CD4-positive, alpha-beta T cell treated with Interleukin-2 at 100 ng/mL for 4 hours (primary cell): ENCODE measurements around the gene RUNX3.

Experiments
- DNase-seq: peaks from one replicate; pipeline ENCODE4 v3.0.0-alpha.2; 2020; ENCODE audit warnings: low spot score

RUNX3 gene

DNA sequence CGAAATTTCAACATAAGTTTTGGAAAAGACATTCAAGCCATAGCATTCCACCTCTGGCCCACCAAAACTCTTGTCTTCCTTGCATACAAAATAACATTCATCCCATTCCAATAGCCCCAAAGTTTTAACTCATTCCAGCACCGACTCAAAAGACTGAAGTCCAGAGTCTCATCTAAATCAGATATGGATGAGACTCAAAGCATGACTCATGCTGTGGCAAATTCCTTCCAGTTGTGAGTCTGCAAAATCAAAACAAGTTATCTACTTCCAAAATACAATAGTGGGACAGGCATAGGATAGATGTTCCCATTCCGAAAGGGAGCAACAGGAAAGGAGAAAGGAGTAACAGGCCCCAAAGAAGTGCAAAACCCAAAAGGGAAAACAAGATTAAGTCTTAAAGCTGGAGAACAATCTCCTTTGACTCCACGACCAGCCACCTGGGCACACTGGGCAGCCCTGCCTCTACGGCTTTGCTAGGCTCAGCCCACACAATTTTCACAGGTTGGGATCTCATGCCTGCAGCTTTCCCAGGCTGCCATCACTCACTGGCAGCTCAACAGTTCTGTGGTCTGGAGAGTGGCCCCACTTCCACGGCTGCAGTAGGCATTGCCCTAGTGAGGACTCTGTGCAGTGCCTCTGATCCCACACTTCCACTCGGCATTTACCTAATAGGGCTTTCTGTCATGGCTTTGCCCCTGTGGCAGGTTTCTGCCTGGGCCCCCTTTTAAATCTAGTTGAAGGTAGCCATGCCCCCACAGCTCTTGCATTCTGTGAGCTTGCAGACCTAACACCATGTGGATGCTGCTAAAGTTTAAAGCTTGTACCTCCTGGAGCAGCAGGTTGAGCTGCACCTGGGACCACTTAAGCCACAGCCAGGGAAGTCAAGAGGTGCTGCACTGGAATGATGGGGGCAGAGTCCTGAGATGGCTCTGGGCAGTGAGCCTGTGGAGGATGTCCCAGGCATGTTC is 51.0 kb downstream of the RUNX3 start:
- DNase-seq = no peak

DNA sequence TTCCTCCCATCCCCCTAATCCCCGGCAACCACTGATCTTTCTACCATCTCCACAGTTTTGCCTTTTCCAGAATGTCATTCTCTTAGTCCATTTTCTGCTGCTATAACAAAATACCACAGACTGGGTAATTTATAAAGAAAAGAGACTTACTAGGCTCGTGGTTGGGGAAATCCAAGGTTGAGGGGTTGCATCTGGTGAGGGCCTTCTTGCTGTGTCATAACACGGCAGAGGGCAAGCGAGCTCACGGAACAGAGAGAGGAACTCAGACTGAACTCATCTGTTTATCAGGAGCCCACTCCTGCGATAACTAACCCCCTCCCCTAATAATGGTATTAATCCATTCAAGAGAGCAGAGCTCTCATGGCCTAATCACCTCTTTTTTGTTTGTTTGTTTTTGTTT is 52.0 kb downstream of the RUNX3 start:
- no peak for DNase-seq

DNA sequence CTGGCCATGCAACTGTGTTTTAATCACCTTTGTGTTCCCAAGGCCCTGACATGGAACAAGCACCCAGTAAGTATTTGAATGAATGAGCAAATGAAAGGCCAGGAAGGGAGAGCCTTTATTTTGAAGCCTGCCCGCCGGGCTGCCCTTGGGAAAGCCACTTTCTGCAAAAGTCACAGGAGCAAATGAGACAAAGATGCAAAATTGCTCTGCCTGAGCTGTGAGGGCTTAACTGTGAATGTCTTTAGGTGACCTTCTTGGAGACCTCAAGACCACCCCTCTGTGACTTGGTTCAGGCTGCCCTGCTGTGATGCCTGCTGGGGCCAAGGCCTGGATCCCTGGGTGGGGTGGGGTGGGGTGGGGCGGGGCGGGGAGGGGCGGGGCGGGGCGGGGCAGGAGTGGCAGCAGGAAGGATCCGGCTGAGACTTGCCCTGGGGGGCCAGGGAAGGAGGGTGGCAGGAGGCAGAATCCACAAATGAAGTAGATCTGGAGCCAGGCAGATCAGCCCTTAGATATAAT is 54.0 kb downstream of the RUNX3 start:
- DNase-seq = no peak

GRCh38 chr1:24875257-24875656 is 54.8 kb downstream of the RUNX3 start:
- no peak for DNase-seq

DNA sequence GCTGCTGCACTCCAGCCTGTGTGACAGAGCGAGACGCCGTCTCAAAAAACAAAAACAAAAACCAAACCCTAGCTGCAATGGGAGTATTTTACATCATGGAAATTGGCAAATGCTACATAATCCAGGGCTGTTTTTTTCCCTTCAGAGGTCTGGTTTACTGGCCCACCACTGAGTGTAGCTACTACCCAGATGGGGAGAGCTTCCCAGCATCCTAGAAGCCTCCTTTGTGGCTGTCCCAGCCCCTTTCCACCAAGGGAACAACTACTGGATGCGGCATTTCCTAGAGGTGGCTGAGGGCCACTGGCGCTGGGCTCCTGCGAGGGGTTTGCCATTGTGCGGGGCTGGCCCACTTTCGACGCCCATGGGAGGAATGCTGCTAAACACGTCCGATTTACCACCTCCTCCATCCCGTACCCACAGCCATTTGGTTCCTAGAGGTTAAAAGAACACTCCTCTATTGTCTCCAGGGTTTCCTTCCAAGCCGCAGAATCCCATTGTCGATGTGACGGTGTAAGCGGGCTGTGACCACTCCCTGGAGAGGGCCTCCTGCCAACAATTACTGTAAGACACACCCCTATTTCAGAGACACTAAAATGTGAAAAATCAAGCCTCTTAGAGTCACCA is 55.4 kb downstream of the RUNX3 start:
- no peak for DNase-seq

DNA sequence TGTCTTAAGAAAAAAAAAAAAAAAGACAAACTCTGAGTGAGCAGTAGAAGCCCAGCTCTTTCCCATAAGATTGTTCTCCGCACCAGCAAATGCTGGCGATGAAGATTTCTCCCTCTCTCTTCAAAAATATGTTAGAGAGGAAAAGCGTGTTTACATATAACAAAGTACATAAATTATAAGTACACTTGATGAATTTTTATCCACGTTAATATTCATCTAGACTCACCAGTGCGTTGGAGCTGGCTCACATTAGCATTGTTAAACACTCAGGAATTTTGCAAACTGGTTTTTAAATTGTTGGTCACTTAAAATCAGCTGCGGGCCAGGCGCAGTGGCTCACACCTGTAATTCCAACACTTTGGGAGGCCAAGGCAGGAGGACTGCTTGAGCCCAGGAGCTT is 56.0 kb downstream of the RUNX3 start:
- DNase-seq = no peak

DNA sequence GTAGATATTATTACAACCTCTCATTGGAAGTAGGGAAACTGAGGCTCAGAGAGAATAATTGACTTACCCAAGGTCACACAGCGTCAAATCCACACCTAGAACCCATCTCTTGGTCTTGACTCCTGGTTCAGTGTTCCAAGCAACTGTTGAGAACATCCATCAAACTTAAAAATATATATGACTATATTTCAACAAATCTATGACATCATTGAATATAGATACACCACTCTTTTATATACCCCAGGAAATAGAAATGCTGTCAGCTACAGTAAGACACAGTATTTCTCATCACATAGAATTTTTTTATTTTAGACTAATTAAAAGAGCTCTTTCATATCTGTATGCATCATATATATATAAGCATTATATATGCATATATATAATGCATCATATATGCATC is 56.9 kb downstream of the RUNX3 start:
- no peak for DNase-seq

DNA sequence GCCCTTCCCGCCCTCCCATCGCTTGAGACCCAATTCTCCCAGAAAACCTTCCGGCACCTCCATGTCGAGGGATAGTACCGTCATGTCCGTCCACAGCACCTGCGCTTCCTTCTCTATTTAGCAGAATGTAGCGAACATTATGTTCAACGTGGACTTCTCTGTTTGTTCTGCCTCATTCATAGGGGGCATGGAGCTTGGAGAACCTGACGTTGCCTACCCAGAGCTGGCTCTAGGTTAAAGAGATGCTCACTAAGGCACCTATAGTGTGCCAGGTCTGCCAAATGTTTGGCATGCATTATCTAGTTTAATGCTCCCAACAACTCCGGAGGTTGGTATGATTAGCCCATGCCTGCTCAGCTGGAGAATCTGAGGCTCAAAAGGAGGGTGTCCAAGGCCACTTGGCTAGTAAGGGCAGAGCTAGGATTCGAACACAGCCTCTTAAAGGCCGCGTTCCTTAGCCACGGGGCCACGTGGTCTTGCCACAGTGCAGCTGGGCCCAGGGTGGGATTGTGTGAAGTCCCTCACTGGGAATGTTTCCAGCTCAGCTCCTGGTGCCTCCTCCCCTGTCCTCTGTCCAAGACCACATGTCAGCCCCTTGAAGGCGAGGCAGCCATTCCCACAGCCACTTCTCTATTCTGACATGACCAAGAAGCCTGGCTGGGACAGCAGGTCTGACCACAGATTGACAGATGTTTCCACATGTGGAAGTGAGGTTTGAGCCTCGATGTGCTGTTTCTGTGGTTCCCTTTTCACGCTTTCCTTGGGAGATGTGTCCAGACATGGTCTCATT is 57.8 kb downstream of the RUNX3 start:
- DNase-seq = no peak

- DNase-seq = no peak
These were observed 58.7 kb downstream of the RUNX3 start for GRCh38 chr1:24871306-24871901.

GRCh38 chr1:24870551-24871195 is 59.4 kb downstream of the RUNX3 start:
- DNase-seq = no peak

DNA sequence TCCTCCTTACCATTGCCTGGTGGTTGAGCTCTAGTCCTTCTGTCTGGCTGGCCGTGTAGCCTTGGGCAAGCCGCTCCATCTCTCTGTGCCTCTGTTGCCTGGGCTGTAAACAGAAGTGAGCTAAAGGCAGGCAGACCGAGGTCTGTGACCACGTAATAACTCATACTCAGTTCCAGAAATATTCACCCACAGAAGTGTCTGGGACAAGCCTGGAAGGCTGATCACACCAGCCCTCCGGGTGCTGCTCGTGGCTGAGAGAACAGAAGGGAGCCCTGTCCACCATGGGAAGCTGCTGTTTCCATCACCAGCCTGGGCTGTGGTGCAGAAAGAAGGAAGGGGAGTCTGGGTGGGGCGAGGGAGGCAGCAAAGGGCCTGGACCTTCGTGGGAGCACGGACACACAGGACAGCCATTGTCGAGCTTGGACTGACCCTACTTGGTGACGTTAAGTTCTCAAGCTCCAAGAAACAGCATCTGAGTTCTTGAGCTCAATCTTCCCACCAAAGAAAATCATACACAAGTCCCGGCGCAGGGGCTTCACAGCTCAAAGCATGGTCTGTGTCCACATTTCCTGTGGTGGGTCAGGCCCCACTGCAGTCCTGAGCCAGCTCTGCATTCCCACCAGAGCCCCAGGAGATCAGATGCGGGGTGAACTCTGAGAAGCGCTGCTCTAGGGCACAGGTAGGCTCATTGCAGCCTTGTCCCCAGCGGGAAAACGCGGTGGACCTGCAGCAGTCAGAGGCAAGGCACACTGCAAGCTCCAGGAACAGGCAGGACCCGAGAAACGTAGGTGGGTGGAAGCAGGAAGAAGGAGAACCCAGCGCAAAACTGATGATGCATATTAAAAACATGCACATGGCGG is 61.8 kb downstream of the RUNX3 start:
- no peak for DNase-seq

DNA sequence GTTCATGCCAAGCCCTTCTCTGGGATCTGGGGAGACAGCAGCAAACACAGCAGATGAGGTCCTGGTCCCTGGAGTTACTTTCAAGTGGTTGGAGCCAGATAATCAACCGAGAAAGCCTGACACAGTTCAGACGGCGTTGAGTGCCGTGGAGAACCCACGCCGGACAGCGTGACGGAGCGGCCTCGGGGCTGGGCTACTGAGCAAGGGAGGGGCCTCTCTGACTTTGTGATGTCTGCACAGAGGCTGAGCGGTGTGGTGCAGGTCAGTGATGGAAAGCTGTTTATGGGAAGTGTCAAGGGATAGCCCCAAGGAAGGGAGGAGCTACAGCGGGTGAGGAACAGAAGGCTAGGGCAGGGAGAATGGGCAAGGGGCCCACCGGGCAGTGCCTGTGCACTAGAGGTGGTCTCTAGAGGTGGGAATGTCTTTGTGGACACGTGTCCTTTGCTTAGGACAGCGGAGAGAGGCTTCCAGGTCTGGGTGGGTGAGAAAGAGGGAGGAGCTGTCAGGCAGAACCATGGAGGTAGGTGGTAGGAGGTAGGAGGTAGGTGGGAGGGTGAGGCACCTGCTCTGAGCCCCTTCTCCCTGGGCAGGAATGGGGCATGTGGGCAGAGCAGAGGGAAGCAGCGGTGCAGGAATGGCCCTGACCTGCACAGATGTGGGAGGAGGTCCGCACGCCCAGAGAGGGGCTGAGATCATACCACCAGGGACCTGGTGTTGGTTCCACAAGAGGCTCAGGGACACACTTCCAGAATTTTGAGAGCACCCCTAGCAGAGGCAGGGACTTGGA is 62.8 kb downstream of the RUNX3 start:
- DNase-seq = no peak

- DNase-seq = no peak
These were observed 63.6 kb downstream of the RUNX3 start for GRCh38 chr1:24866211-24867083.

DNA sequence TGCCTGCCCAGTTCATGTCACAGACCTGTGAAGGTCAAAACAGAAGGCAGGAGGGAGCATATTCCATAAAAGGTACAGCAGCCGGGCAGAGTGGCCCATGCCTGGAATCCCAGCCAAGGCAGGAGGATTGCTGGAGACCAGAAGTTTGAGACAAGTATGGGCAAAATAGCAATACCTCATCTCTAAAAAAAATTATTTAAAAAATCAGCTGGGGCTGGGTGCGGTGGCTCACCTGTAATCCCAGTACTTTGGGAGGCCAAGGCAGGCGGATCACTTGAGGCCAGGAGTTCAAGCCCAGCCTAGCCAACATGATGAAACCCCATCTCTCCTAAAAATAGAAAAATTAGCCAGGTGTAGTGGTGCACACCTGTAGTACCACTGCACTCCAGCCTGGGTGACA is 64.5 kb downstream of the RUNX3 start:
- DNase-seq = no peak

DNA sequence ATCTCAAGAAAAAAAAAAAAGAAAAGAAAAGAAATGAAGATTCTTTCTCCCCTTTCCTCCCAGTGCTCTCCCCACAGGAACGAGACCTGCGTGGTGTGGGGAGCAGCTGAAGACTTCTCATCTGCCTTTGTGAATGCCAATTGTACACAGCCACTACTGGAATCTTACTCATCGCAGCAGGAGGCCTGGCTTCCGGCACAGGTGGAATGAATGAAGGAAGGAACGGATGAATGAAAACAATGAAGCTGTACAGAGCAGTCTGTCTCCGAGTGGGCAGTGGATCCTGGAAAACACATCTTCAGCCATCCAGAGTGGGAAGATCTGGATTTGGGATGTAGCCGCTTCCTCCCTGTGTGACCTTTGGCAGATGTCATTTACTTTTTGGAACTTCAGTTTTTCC is 64.9 kb downstream of the RUNX3 start:
- no peak for DNase-seq

GRCh38 chr1:24864370-24864777 is 65.7 kb downstream of the RUNX3 start:
- no peak for DNase-seq

DNA sequence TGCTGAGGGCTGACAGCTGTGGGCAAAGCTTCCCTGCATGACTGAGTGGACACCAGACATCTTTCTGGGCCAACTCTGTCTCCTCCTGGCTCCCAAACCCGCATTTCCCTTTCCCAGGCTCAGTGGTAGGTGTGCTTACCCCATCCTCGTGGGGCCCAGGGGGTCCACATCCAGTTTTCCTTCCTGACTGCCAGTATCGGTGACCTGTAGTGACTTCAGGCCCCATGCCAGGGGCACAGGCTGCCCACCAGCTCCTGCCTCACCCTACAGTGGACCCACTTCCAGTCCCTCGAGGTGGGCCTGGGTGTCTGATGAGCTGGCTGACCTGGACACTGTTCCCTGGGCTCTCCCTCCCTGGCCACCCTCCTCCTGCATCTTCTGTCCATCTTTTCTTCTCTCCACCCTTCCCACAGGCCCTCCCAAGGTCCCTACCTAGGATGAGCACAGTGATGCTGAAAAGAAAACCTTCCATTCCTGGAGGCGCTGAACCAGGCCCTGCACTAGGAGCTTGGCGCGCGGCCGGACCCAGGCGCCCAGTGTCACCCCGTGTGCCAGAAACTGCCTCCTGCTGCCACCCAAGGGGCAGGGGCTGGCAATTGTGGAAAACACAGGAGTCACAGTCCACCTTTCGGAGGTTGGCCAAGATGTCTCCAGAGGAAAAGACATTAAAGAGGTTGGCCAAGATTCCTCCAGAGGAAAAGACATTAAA is 67.1 kb downstream of the RUNX3 start:
- no peak for DNase-seq
